HS-27A (cell line): ENCODE measurements around the gene MVD.

ENCODE experiments used
- DNase-seq: peaks from one replicate; pipeline ENCODE4 v3.0.0-alpha.2; 2012; ENCODE audit warnings: low read depth, missing footprints

The MVD gene

GRCh38 chr16:88606148-88606757 lies 56.6 kb downstream of the MVD start:
- DNase-seq, result no peak

GRCh38 chr16:88605186-88606147 lies 57.4 kb downstream of the MVD start:
- DNase-seq, result no peak

GRCh38 chr16:88602091-88602490 lies 60.8 kb downstream of the MVD start:
- no peak for DNase-seq
